GM21723 (cell line): ENCODE measurements around the gene STXBP1.
A peak's percentile ranks its signal among the peaks of the same experiment; 100 is the strongest.

ENCODE experiments used
- ATAC-seq: cut with Tn5 transposase; IDR thresholded peaks from one replicate; pipeline ENCODE4 v1.9.1; 2021; ENCODE audit warnings: mild to moderate bottlenecking, moderate library complexity; ENCODE audit not compliant: unreplicated experiment

Gene STXBP1

GRCh38 chr9:127689329-127690000 lies 77.4 kb downstream of the STXBP1 start:
- ATAC-seq: no peak

GRCh38 chr9:127690735-127691134 lies 78.7 kb downstream of the STXBP1 start:
- no peak for ATAC-seq

- ATAC-seq: no peak
Measured at GRCh38 chr9:127692071-127692470, 80.0 kb downstream of the STXBP1 start.

- no peak for ATAC-seq
Measured at GRCh38 chr9:127693143-127693542, 81.1 kb downstream of the STXBP1 start.

GRCh38 chr9:127693697-127694096 lies 81.6 kb downstream of the STXBP1 start:
- no peak for ATAC-seq

GRCh38 chr9:127694890-127695720 lies 83.0 kb downstream of the STXBP1 start:
- no peak for ATAC-seq

GRCh38 chr9:127697575-127697974 lies 85.5 kb downstream of the STXBP1 start:
- no peak for ATAC-seq

- ATAC-seq: no peak
Measured at GRCh38 chr9:127698386-127698785, 86.3 kb downstream of the STXBP1 start.

- ATAC-seq: peak; percentile 96
Measured at GRCh38 chr9:127698985-127699670, 87.1 kb downstream of the STXBP1 start.

- no peak for ATAC-seq
Measured at GRCh38 chr9:127700140-127700539, 88.1 kb downstream of the STXBP1 start.

GRCh38 chr9:127700594-127701255 lies 88.6 kb downstream of the STXBP1 start:
- no peak for ATAC-seq

GRCh38 chr9:127703289-127703946 lies 91.3 kb downstream of the STXBP1 start:
- ATAC-seq: no peak

GRCh38 chr9:127705577-127706379 lies 93.7 kb downstream of the STXBP1 start:
- ATAC-seq: no peak

- no peak for ATAC-seq
Measured at GRCh38 chr9:127706836-127707241, 94.8 kb downstream of the STXBP1 start, which contains the start of gene CFAP157. Gene CFAP157 (plus strand): TSS chr9:127706988. CDS start chr9:127707032, 44 bp downstream.

GRCh38 chr9:127707766-127708165 lies 95.7 kb downstream of the STXBP1 start:
- no peak for ATAC-seq

GRCh38 chr9:127708952-127709587 lies 97.0 kb downstream of the STXBP1 start:
- no peak for ATAC-seq

GRCh38 chr9:127710204-127710783 lies 98.2 kb downstream of the STXBP1 start:
- no peak for ATAC-seq

GRCh38 chr9:127711226-127711701 lies 99.2 kb downstream of the STXBP1 start:
- ATAC-seq: no peak

GRCh38 chr9:127711831-127712274 lies 99.8 kb downstream of the STXBP1 start:
- ATAC-seq: no peak
